GM18526 (cell line): Measurements from ENCODE around the gene NRP2.

ENCODE experiments used
- POLR2A ChIP-seq: IDR thresholded peaks from 3 replicates; pipeline ENCODE4 v1.6.1; 2011; ENCODE audit not compliant: insufficient read length; ENCODE audit errors: extremely low read depth

The NRP2 gene

DNA sequence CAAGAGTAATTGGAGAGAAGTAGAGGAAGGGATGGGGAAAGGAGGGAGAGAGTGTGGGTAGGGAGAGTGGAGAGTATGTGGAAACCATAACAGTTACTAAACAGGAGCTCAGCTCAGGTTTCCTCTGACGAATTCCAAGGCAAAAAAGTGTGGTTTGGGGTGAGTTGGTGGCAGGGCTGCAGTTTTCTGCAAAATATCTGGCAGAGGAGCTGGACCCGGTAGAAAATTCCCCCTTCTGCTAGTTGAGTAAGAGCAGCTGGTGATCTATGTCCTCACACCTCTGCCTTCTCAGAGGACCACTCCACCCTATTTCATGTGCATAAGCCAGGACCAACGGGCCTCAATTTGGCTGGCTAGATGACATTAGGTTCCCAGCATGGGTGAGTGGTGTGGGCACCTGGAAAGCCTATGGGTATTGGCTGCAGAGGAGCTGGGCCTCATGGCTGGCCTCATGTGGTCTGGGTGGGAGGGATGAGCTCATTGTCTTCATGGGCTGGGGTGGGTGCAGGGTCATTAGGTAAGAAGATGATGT lies 13.2 kb downstream of the NRP2 start:
- TF ChIP-seq POLR2A = no peak

DNA sequence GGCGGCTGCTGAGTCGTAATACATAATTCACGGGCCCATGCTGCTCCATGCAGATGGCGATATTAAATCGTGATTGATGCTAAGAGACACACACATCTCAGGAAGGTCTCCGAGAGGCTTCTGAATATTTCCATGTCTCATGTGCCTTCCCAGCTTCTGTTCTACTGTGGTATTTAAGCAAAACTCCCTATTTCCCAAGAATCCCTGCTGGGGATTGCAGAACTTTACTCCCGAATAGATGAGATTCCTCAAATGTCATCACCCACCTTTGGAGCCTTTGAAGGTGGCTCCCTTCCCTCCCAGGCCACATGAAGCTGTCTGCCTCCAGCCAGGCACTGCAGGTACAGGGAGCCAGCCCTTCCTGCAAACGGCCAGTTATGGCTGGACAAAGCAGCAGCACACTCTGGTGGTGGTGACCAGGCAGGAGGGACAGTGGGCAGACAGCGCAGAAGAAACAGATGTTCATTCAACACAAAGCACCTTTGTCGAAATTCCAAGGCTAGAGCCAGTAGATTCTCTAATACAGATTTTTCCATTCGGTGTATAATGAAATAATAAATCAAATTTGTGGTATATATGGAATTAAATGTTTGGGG lies 14.1 kb downstream of the NRP2 start:
- TF ChIP-seq POLR2A = no peak

DNA sequence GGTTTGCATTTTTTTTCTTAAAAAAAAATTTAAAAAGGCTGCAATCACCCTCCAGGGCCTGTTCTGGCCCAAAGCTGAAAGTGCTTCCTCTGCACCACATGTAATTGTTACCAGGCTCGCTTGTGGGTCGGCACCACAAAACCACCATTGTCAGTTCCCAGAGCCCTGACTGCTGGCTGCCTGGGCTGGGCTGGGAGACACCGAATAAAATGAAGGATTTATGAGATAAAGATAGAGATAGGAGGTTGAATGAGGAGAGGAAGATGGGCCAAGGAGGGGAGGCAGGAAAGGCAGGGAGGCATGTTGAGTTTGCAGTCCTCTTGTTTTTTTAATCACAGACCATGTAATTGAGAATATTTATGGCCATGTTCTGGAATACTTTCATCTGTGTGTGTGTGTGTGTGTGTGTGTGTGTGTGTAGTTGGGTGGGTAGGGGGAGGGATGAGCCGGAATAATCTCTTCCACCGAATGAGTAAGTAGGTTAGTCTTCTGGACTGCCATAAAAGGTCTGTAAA lies 14.7 kb downstream of the NRP2 start:
- no peak for TF ChIP-seq POLR2A

DNA sequence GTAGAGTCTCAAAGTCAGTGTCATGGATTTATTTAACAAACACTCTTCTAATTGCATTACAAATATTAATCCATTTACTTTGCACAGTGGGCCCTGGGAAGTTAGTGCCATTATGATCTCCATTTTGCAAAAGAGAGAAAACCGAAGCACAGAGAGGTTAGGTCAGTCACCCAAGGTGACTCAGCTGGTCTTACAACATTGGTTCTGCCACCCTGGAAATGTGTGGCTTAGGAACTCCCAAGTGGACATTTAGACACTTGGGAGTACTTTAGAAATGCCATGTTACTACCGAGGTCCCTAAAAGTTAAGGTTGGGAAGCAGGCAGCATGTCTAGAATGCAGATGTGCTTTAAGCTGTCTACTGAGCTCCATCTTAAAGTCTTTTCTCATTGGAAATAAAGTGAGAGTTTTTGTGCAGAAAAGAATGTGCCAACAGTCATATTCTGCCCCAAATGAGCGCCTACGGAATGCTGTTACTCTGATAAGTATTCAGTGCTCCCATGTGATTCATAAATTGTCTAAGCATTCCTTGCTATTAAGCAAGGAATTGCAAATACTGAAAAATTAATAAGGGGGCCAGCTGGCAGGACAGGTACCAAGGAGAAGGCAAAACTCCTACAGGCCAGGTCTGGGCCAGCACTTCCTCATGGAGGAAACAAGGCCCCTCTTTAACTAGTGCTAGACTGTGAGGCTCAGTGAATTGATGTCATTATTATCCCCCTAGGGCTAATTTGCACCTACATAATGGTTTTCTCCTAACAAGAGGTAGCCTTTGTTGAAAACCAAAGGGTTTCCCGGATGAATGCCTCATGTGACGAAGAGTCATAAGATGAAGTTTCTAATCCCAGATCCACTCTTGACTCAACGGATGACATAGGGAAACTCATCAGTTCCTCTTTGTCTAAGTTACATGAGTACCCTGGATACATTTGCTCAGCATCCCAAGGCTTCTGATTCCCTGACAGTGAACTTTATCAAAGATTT lies 16.3 kb downstream of the NRP2 start:
- no peak for TF ChIP-seq POLR2A

DNA sequence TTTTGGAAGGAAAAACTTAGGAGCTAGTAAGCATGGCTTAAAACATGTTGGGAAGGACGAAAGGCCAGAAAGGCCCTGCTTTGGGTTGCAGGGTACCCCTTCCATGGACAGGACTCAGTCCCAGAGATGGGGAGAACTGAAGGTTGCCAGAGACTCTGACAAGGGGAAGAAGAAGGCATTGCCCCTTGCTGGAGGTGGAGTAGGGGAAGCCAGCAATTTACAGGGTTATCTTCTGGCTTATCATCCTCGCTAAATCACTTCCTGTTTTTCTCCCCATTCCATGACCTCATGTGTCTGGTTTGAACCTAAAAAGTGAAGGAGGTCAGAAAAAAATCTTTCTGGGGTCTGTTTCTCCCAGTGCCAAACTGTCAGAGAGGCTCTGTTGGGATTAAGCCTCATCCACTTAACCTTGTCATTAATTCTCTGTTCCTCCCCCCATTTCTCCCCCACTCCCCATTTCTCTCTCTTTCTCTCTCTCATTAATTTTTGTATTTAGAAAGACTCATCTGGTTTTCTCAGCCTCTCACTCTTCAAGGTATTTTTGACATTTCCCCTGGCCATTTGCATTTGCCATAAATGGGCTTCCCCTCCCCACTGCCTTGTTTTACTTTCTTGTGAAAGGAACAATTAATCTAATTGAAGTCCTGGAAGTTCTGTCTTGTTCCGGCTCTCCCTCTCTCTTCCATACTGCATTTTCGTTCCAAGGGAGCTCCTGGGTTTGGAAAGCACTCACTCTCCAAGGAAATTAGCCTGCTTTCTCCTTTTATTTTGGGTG lies 17.4 kb downstream of the NRP2 start:
- no peak for TF ChIP-seq POLR2A

DNA sequence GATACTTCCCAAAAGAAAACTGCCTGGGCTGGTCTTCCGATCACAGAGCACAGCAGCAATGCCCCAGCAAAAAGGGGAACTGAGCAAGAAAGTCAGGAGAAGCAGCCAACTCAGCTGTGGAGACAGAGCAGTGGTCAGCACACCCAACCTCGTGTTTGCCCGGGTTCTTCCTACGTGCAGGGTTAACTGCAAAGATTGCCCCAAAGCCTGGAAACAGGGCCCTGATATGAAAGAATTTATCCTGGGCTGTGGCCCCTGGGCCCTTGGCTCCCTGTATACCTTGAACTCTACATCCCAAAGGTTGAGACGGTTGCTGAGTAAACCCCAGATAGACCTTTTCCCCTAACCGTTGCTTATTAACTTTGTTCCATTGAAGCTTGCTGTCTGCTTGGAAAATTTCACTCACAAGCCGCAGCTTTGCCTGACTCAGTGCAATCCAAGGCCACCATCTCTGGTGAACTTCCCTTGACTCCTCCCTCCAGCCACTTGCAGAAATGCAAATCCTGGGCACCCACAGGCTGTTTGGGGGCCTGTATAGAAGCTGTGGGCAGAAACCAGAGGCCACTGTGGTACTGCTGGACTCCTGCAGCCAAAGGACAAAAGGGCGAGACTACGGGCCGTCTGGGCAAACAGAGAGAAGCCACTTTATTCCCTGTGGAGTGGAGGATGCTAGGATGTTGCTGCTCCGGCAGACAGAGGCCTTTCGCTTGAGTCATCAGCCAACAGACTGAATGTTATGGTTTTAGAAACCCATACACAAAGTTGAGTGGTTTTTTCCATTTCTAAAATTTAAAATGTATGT lies 18.2 kb downstream of the NRP2 start:
- no peak for TF ChIP-seq POLR2A

DNA sequence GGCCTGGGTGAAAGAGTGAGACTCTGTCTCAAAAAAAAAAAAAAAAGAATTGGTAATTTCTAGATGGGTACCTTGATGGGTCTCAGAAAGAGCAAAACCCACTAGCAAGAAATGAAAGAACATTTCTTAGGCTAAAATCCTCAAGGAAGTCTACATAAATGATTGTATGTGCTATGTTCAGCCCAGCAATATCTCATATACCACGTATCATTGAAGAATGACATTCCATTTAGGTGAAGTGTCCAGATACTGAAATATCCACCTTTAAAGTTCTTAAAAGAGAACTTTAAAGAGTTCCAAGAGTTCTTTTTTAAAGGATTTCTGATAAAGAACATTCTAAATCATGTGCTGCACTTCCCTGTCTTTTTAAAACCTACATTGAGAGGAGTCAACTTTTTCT lies 19.2 kb downstream of the NRP2 start:
- TF ChIP-seq POLR2A = no peak

DNA sequence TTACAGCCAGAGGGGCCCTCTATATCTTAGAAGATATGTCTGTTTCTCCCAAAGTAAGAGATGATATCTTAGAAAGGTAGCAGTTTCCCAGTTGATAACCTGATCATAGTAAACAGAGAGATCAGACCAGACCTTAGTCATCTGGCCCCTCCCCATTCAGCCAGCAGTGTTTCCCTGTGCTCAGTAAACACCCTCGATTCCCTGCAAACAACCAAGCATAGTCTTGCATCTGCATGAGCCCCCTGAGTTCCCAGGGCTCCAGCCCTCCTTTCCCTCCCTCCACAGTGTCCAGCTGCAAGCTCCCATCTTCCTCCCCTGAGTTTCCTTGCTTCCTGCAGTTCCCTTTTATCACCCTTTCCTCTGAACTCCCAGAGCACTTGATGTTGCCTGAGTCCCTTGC lies 20.3 kb downstream of the NRP2 start:
- TF ChIP-seq POLR2A = no peak

DNA sequence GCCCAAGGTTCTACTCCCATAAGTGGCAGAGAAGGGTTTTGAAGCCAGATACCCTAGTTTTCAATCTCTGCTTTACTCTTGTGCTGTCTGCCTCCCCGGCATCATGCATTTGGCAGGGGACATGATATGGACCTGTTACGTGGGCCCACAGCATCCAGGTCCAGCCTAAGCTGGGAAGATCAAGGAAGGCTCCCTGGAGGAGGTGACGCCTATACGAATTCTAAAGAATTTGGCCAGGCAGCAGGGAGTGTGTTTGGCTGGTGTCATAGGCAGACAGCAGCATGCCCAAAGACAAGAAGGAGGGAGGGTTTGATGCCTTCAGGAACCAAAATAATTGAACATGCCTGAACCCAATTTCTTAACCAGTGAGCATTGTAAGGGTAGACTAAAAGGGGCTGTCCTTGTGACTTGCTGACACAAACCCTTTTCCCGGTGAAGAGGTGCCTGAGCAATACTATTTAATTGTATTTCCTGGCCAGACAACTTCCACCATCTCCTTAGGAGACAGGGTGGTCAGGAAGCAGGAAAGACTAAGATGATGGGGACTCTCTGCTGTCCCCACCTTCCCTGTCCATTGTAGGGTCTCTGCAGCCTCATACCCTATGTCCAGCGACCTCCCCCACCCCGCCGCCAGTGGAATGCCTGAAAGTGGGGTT lies 21.3 kb downstream of the NRP2 start:
- TF ChIP-seq POLR2A = no peak

DNA sequence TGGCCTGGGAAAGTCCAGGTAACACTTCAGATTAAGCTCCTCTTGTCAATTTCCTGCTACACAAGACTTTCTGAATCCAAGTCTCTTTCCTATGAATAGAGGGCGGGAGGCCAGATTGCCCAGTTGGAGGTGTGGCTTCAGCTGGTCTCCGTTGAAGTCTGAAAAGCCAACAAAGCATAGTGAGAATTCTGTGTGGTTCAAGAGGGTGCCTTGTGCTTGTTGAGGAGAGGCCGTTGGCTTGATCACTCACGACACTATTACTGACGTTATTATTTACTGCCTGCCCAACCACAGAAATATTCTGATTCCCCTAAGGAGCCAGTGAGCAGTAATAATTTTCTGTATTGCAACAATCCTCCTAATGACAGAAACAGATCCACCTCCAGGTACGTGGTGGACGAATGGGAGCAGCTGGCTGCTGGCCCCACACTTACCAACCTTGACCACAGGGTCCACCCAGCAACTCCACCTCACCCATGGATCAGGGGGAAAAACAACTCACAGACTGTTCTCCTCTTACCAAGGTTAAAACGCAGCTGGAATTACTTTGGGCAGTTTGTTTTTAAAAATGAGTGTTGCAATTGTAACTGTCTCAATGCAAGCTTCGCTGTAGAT lies 21.9 kb downstream of the NRP2 start:
- TF ChIP-seq POLR2A = no peak

DNA sequence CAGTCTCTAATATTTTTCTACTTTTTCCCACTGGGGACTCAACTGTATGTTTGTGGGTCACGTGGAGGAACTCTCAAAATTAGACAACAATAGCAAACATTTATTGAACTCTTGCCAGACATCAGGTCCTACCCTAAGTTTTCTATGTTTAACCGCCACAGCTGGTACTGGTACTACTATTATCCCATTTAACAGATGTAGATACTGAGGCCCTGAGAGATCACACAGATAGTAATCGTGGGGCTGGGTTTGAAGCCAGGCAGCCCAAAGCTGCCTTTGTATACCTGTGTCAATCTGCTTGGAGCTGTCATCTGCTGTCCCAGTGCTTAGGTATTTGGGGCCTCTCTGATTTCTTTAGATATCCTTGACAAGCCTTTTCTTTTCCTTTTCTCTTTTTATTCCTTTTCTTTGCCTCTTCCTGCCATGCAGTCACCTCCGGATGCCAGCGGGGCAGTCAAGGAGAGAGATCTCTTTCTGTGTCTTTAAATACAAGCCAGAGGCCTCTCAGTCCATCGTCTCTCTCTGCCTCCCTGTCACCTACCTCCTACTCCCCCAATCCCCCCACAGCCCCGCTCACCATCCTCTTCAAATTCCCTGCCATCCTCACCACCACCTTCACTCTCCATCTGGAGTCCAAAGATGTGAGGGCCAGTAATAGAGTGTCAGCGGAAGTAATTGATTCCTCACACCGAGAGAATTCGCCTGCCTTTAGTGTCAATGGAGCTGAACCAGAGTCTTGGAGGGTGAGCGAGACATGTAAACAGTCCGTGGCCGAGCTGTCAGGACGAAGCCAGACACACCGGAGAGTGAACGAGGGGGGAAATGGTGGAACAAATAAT lies 23.4 kb downstream of the NRP2 start:
- TF ChIP-seq POLR2A = no peak

DNA sequence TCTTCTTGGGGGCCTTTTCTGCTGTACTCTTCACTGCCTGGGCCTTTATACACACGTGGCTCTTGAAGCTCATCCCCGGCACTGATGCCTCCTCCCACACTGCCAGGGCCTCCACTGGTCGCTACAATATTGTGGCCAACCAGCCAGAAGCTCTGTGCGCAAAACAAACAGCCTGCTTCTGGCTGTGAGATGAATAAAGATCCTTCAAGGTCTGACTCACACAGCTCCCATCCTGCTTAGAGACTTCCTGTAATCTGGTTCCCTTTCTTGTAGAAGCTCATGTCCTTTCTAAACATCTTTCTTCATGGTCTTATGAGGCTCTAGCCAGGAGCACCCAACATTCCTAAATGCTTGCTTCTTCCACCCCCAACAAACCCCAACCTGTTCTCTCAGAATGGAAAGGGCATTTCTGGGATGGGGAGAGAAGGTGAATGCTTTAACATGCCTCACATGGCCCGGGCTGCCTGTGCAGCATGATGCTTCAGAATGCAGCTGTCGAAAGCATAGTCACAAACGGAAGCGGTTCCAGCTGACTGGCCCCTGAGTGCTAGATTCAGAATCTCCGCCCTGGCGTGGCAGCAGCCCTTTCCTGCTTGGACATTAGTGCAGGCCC lies 24.6 kb downstream of the NRP2 start:
- peak; percentile 61 for TF ChIP-seq POLR2A

DNA sequence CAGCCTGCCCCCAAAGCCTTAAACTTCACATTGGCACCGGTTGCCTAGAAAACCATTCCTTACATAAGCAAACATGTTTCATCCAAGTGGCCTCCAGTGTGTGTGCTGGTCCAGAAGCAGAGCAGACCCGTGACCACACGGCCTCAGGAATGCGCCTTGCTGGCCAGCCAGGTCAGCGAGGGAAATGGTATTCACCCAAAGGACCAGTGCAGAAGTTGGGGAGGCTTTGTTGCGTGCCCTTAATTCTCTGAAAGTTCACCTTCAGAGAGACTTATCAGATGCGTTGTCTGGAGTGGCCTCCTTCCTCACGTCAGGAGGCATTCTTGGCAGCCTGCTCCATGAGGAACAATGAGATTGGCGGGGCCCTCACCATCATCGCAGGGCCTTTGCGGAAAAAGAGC lies 25.9 kb downstream of the NRP2 start:
- TF ChIP-seq POLR2A = no peak

DNA sequence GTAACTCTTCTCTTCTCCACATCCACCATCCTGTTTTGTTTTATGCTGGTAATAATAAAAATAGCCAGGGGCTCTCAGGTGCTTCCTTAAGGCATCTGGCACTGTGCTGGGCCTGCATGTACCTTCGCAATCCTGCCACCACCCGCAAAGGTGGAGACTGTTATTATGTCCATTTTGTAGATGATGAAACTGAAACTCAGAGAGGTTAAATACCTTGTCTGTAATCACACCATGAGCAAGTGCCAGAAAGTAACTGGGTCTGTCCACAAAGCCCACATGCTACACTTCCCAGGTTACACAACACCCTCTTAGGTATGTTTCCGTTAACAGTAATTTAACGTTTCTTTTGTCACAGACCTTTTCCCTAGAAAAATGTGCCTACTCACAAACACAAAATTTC lies 27.0 kb downstream of the NRP2 start:
- no peak for TF ChIP-seq POLR2A
